CD4-positive, alpha-beta T cell treated with Interferon alpha-2 for 1 hour (primary cell): ENCODE results near the gene ARL4C.

Experiments
- DNase-seq, 2 donors: peaks; one replicate each; pipeline ENCODE4 v3.0.0-alpha.2; 2020 to 2022

The ARL4C gene

GRCh38 chr2:234496835-234497593 lies at the start of gene ARL4C:
ARL4C (minus strand) TSS chr2:234497081; CDS start chr2:234496586, 495 bp downstream.
- peak; percentile 72 to 81 for DNase-seq

- peak; percentile 65 to 81 for DNase-seq
Measured at GRCh38 chr2:234544659-234545611, 48.1 kb upstream of the ARL4C start.

- no peak for DNase-seq
Measured at GRCh38 chr2:234542742-234543141, 45.9 kb upstream of the ARL4C start.

- no peak for DNase-seq
Measured at GRCh38 chr2:234537929-234538328, 41.0 kb upstream of the ARL4C start.

- no peak for DNase-seq
Measured at GRCh38 chr2:234536178-234536965, 39.5 kb upstream of the ARL4C start.

GRCh38 chr2:234535464-234535863 lies 38.6 kb upstream of the ARL4C start:
- DNase-seq, result no peak

- DNase-seq, result no peak
Measured at GRCh38 chr2:234534515-234534914, 37.6 kb upstream of the ARL4C start.

GRCh38 chr2:234533626-234534025 lies 36.7 kb upstream of the ARL4C start:
- DNase-seq, result no peak

- no peak for DNase-seq
Measured at GRCh38 chr2:234528410-234529148, 31.7 kb upstream of the ARL4C start.

GRCh38 chr2:234526711-234527110 lies 29.8 kb upstream of the ARL4C start:
- no peak for DNase-seq

GRCh38 chr2:234521536-234521935 lies 24.7 kb upstream of the ARL4C start:
- no peak for DNase-seq

- DNase-seq, result no peak
Measured at GRCh38 chr2:234518986-234519642, 22.2 kb upstream of the ARL4C start.

GRCh38 chr2:234517971-234518370 lies 21.1 kb upstream of the ARL4C start:
- DNase-seq, result no peak

- no peak for DNase-seq
Measured at GRCh38 chr2:234514873-234515638, 18.2 kb upstream of the ARL4C start.

- no peak for DNase-seq
Measured at GRCh38 chr2:234514099-234514498, 17.2 kb upstream of the ARL4C start.

- DNase-seq, result no peak
Measured at GRCh38 chr2:234512884-234513669, 16.2 kb upstream of the ARL4C start.

GRCh38 chr2:234502919-234503285 lies 6.0 kb upstream of the ARL4C start:
- no peak for DNase-seq

GRCh38 chr2:234502285-234502918 lies 5.5 kb upstream of the ARL4C start:
- DNase-seq, result no peak

GRCh38 chr2:234500394-234501006 lies 3.6 kb upstream of the ARL4C start:
- DNase-seq, result peak; percentile 87 to 88
